ENCODE data around the gene TMX1. TPM values are rescaled to one million over a fixed set of nuclear protein-coding genes. Genes with fewer than 3 reads are reported as not detected.

TMX1 gene
- total and polyA plus RNA-seq, 10 of the 15 experiments (the other 5 are each of a cell fraction or from before 2014, with no cell fraction given) = 29.1 to 152 (median 52.0) TPM

GRCh38 chr14:51239813-51240803 lies at the start of gene TMX1 (continued):
- TF ChIP-seq CUX1 (IDR thresholded peaks at IDR 0.05; ENCODE audit: insufficient replicate concordance, low read depth, low read length) (no peak), ZNF622 (IDR thresholded peaks at IDR 0.05) (no peak), WRNIP1 (IDR thresholded peaks at IDR 0.05; ENCODE audit: borderline replicate concordance, low read depth, low read length) (no peak), BCL3 (IDR thresholded peaks at IDR 0.05; ENCODE audit: borderline replicate concordance, insufficient read depth, low read depth, low read length, poor library complexity, severe bottlenecking) (no peak), MAX (IDR thresholded peaks at IDR 0.05; ENCODE audit: low read depth, low read length) (peak; percentile 80), POU2F2 (IDR thresholded peaks at IDR 0.05; ENCODE audit: borderline replicate concordance, low read depth, low read length) (peak; percentile 79; the same call in 1 of the 3 replicates), IRF4 (IDR thresholded peaks at IDR 0.05; ENCODE audit: low read depth, low read length) (peak; percentile 74; the same call in 1 of the 2 replicates), MYB (IDR thresholded peaks at IDR 0.05; ENCODE audit: borderline replicate concordance, low read depth, low read length) (no peak), HCFC1 (IDR thresholded peaks at IDR 0.05; ENCODE audit: low read length) (no peak), CHD1 (IDR thresholded peaks at IDR 0.05; ENCODE audit: low read depth, low read length) (no peak), RUNX3 (IDR thresholded peaks at IDR 0.05; ENCODE audit: low read length) (peak; percentile 57), NFIC (IDR thresholded peaks at IDR 0.05; ENCODE audit: low read depth, low read length) (no peak), RCOR1 (conservative IDR thresholded peaks at IDR 0.05; ENCODE audit: low read depth, low read length) (no peak), ZNF24 (IDR thresholded peaks at IDR 0.05) (no peak), LARP7 (IDR thresholded peaks at IDR 0.05) (peak; percentile 88), IKZF2 (IDR thresholded peaks at IDR 0.05) (peak; percentile 74 to 80), CTCF (IDR thresholded peaks at IDR 0.05 in 2 of 3, conservative IDR thresholded peaks at IDR 0.05 in 1 of 3; ENCODE audit: control insufficient read depth in 2 of 3, extremely low read depth in 1 of 3, insufficient read depth in 1 of 3, low read depth in 3 of 3, low read length in 3 of 3) (0 out of 6 replicates have a peak, but pooled peaks of 1 of the 3 experiments have one; percentile 12), RFX5 (IDR thresholded peaks at IDR 0.05; ENCODE audit: low read depth, low read length) (no peak), IKZF1 (conservative IDR thresholded peaks at IDR 0.05) (peak; percentile 95), E2F4 (IDR thresholded peaks at IDR 0.05; ENCODE audit: low read depth, low read length) (no peak; the same call in 1 of the 2 replicates)
